GM21529 (cell line): ENCODE data around the gene HACD2.
"Not testable (repeated sequence)": the region's sequence is repeated elsewhere in the genome, so short reads cannot be mapped to it uniquely, and the experiment has no call there.

Experiments used
- ATAC-seq: cut with Tn5 transposase; IDR thresholded peaks from one replicate; pipeline ENCODE4 v1.9.1; 2021; ENCODE audit not compliant: unreplicated experiment

HACD2 gene

GRCh38 chr3:123527046-123527445 is 57.8 kb downstream of the HACD2 start:
- ATAC-seq, result no peak

- no peak for ATAC-seq
Observed at GRCh38 chr3:123526474-123526873, 58.4 kb downstream of the HACD2 start.

- no peak for ATAC-seq
Observed at GRCh38 chr3:123525433-123525832, 59.4 kb downstream of the HACD2 start.

DNA sequence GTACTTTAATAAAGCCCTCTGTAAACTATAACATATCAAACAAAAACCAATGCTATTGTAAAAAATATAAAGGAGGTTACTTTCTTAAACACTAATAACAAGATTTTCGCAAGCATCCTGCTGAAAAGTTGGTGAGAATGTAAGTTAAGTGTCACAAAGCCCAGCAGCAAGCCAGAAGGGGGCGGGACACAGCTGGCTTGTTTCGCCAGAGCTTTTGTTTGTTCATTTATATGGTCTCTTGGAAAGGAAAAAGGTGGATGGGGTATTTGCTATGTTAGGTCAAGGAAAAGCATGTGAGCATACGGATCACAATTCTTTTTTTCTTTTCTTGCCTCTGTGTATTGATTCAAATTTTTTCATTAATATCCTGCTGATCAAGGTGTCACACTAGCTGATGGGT is 59.9 kb downstream of the HACD2 start:
- no peak for ATAC-seq

- no peak for ATAC-seq
Observed at GRCh38 chr3:123523023-123523412, 61.8 kb downstream of the HACD2 start.

GRCh38 chr3:123522320-123523022 is 62.4 kb downstream of the HACD2 start:
- no peak for ATAC-seq

- no peak for ATAC-seq
Observed at GRCh38 chr3:123521179-123521969, 63.5 kb downstream of the HACD2 start.

DNA sequence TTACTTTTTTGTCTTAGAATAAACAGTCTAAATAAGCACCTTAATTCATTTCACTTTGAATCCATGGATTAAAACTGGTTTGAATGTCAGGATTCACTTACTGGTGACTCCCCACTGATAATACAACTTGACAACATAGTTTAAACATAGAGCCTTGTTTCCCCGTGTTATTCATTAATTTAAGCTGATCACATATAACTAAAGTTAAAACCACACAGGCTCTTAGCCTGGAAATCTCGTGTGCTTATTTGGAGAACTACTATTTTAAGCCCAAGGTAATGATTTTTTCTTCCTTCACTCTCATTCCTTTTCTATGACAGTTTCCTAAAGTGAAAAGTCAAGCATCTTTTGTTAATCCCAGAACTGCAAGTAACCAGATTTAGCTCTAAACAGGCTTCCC is 64.2 kb downstream of the HACD2 start:
- no peak for ATAC-seq

DNA sequence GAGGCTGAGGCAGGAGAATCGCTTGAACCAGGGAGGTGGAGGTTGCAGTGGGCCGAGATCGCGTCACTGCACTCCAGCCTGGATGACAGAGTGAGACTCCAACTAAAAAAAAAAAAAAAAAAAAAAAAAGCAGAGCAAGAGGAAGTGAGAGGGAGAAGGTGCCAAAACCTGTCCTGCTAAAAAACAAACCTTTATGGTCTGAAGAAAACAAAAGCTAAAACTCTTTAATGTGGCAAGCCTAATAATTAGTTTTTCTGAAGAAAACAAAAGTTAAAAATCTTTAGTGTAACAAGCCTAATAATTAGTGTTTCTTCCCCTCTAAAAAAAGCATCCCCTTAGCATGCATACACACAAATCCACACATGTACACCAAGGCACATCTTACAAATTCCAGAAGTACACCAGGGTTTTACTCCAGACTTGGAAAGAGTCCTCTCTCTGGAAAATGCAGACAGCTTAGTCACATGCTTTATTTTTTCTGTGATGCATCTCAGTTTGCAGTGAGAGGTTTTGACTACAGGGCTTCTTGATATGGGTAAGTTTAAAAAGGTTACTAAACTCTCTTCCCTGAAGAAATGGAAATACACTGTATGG is 65.9 kb downstream of the HACD2 start:
- ATAC-seq, result no peak

GRCh38 chr3:123511726-123512125 is 73.1 kb downstream of the HACD2 start:
- no peak for ATAC-seq

- no peak for ATAC-seq
Observed at GRCh38 chr3:123511084-123511483, 73.8 kb downstream of the HACD2 start.

GRCh38 chr3:123508178-123508577 is 76.7 kb downstream of the HACD2 start:
- ATAC-seq, result no peak

- no peak for ATAC-seq
Observed at GRCh38 chr3:123505820-123506219, 79.0 kb downstream of the HACD2 start.

- no peak for ATAC-seq
Observed at GRCh38 chr3:123503203-123503602, 81.7 kb downstream of the HACD2 start.

GRCh38 chr3:123499322-123499721 is 85.5 kb downstream of the HACD2 start:
- ATAC-seq, result no peak

DNA sequence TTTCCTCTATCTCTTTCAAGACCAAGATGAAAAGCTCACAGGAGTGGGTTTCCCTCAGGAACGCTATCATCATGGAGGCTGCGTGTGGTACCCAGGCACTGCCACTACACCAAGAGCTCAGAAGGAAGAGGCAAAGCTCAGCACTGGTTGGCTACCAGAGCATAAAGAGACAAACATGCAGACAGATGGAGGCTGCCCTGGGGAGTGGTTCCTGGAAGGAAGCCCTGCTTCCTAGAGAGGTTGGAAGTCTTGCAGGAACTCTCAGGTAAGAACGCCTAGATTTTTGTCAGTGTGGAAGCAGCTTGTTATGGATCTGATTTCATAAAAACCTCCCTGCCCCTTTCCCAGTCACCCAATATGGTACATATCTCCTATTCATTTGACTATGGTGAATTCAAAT is 86.1 kb downstream of the HACD2 start:
- ATAC-seq, result no peak

DNA sequence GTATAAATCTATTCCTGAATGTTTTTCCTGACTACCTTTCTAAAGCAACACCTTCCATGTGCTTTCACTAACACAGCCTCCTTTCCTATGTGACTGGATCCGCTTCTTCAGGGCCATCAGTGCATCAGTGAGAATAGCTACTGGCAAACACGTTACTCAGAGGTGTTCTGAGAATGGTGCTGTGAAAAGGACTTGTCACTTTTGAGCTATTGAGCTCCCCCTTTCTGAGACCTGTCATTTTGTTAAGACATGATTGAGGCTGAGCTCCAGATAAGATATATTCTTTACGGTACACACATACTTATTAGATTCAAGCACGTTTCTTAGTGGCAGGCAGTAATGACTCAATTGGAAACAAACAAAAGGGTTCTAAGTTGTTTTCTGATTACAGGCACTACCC is 90.9 kb downstream of the HACD2 start:
- ATAC-seq, result no peak

DNA sequence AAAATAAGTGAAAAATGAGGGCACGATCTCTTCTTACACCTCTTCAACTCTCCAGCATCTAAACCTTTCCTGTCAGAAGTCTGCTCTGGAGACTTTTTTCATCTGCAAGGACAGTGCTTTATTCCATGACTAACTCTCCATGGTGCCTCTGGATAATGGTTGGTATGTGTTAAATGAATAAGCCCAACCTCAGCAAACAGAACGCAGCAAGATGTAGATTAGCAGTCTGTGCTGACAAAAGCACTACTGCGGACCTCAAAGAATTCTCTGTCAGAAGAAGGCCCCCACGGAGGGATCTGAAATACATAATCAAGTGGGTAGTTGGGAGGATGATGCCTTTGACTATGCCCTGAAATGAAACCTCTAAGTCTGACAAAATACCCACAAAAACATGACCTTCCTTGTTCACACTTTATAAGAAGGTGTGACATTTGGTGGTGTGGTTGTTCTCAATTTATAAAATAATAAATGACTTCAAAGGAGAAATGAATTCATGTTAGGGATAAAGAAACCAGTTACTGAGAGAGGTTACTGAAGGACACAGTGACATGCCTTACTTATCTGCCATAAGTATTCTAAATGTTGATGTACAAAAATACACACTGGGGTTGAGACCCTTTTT is 92.8 kb downstream of the HACD2 start:
- no peak for ATAC-seq

DNA sequence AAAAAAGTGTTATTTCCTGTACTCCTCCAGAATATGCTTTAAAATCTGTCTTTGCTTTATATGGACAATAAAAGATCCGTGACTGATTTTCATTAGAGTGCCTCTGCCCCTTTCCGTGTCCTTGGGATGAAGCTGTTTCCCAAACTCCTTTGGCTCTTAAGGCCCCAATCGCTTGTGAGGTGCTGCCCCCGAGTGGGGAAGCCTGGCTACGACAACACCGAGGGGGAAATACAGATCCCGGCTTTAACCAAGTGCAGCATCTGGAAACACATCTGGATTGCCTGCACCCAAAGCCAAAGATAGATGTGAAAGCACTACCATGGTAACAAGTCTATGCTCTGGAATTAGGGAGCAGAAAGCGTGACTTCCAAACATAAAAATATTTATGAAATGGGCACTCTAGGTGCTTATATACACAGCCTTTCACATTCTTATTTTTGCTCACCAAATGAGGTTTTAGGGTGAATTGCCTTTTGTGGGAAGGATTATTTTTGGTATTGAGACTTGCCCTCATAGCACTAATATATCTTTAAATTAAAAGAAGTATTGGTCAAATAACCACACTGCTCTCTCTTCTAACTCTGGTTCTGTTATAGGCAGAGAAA is 95.4 kb downstream of the HACD2 start:
- ATAC-seq, result no peak

DNA sequence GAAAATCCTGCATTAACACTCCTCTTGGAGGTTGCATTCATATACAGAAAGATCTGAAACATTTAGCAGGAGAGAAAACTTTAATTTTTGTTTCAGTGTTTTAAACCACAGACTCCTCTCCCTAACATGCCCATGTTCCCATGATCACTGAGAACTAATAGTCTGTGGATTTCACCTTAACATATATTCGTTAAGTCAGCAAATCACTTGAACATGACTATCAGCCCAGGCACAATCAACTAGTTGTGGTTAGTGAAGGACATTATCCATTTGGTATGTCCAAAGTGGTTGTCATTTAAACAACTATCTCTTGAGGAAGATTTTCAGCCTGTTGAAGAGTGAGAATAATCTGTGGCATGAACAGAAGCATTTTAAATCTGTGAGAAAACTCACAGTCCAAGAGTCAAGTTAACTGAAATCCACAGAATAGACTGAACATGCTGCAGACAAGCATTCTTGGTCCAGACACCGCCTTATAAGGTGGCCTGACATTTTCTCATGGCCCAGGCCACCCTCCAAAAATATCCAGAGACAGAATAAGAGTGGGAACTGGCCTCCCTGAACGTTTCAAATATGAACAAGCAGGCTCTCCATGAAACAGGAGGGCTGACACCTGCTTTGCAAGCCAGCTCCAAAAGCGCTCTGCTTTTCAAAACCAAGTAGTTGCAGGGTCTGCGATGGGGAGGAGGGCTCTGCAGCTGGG is 96.1 kb downstream of the HACD2 start:
- no peak for ATAC-seq

DNA sequence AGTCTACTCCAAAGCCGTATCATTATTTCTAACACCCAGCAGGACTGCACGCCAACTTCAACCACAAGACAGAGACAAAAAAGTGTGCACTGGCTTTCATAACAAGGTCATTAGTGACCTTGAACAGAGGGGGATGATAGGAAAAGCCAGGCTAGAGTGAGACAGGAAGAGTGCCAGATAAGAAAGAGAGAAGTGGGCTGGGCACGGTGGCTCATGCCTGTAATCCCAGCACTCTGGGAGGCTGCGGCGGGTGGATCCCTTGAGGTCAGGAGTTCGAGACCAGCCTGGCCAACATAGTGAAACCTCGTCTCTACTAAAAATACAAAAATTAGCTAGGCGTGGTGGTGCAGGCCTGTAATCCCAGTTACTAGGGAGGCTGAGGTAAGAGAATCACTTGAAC is 97.8 kb downstream of the HACD2 start:
- not testable (repeated sequence) for ATAC-seq
